ENCODE measurements around the gene RAB40B. TPM values are rescaled to one million over a fixed set of nuclear protein-coding genes. Genes with fewer than 3 reads are reported as not detected.

RAB40B gene
- total and polyA plus RNA-seq, 2 donors (not counting 1 experiment from before 2014, with no cell fraction given): 4.7 to 8.0 TPM

DNA sequence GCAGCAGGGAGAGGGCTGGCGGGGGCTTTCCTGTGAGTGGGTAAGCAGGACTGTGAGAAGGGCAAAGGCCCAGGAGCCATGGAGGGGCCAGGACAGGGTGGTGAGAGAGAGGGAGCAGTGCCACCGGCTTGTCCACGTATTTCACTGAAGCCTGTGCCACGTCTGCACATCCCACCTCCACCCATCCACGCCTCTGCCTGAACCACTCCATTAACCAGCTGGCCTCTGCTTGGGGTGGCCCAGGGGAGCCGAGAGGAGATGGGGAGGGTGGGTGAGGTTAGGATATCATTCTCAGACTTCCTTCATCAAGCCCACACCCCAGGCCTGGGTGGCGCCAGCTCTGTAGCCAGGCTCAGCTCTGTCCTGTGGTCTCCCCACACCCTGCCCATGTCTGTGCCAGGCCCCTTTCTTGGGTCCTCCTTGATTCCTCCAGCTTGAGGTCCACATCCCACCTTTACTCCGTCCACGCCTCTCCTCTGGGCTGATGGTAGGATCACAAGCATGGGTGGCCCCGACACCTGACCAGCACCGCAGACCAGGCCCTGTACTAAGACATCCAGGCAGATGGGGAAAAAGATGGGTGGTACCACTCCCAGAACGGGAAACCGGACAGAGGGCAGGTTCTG is 33.7 kb upstream of the RAB40B start:
- WGBS (ENCODE audit: insufficient coverage): 90% methylated on average over 8 of the region's 13 CpGs
- peaks cover 3% of the 10 kb centered on the region for H3K9me3 Mint-ChIP-seq (ENCODE audit: insufficient read depth)
- H3K27ac Mint-ChIP-seq: no peak overlapping the region
- H3K27me3 ChIP-seq (replicated peaks in 1 of 4; ENCODE audit: control extremely low read depth in 1 of 4, control insufficient read depth in 3 of 4, insufficient read depth in 4 of 4, low read length in 3 of 4): peaks cover 0 to 8% (median 3%) of the 10 kb centered on the region in 4 experiments
- H3K4me1 Mint-ChIP-seq: peaks cover 4% of the 10 kb centered on the region
- ATAC-seq (ENCODE audit: low read depth) (no peak), DNase-seq (no peak)
- no peaks in the 10 kb centered on the region for H3K27me3 Mint-ChIP-seq
- no peak overlapping the region for H3K4me3 Mint-ChIP-seq
- H3K4me3 ChIP-seq (ENCODE audit: control extremely low read depth in 1 of 5, extremely low read depth in 1 of 5, insufficient read depth in 1 of 5, low read depth in 2 of 5, low read length in 4 of 5): no peak overlapping the region
- no peak overlapping the region for H3K4me2 ChIP-seq (replicated peaks; ENCODE audit: low read depth, low read length, poor library complexity, severe bottlenecking)
- no peaks in the 10 kb centered on the region for H3K79me2 ChIP-seq (ENCODE audit: control insufficient read depth, insufficient read depth, low read length)
- POLR2A ChIA-PET: no interaction called here
- intact Hi-C loops (cut with micrococcal nuclease): no loop called here
- H2AFZ ChIP-seq (ENCODE audit: insufficient read depth, low read depth, low read length, poor library complexity, severe bottlenecking): no peak overlapping the region
- peaks cover 6 to 7% of the 10 kb centered on the region in 2 donors for H3K4me1 ChIP-seq (ENCODE audit: control insufficient read depth in 2 of 2, insufficient read depth in 2 of 2, low read length in 2 of 2)
- CTCF ChIA-PET: no interaction called here
- peaks cover 1 to 26% (median 12%) of the 10 kb centered on the region in 3 donors for H3K9me3 ChIP-seq (ENCODE audit: control extremely low read depth in 1 of 3, control insufficient read depth in 2 of 3, insufficient read depth in 1 of 3, low read length in 2 of 3)
- peaks cover 4 to 13% of the 10 kb centered on the region in 2 experiments for H3K36me3 ChIP-seq (replicated peaks in 1 of 2; ENCODE audit: control extremely low read depth in 1 of 2, control insufficient read depth in 1 of 2, extremely low read depth in 1 of 2, insufficient read depth in 2 of 2, low read length in 1 of 2)
- no peak overlapping the region for H3K9ac ChIP-seq (ENCODE audit: low read length)
- H4K20me1 ChIP-seq (ENCODE audit: control insufficient read depth, insufficient read depth, low read length, poor library complexity, severe bottlenecking): no peaks in the 10 kb centered on the region
- TF ChIP-seq, protein P1, sequence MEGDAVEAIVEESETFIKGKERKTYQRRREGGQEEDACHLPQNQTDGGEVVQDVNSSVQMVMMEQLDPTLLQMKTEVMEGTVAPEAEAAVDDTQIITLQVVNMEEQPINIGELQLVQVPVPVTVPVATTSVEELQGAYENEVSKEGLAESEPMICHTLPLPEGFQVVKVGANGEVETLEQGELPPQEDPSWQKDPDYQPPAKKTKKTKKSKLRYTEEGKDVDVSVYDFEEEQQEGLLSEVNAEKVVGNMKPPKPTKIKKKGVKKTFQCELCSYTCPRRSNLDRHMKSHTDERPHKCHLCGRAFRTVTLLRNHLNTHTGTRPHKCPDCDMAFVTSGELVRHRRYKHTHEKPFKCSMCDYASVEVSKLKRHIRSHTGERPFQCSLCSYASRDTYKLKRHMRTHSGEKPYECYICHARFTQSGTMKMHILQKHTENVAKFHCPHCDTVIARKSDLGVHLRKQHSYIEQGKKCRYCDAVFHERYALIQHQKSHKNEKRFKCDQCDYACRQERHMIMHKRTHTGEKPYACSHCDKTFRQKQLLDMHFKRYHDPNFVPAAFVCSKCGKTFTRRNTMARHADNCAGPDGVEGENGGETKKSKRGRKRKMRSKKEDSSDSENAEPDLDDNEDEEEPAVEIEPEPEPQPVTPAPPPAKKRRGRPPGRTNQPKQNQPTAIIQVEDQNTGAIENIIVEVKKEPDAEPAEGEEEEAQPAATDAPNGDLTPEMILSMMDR (IDR thresholded peaks at IDR 0.05): no peak
- no peak for TF ChIP-seq EZH2 (IDR thresholded peaks at IDR 0.05; ENCODE audit: borderline replicate concordance, insufficient read depth, low read depth, low read length, poor library complexity, severe bottlenecking)
- H3K27ac ChIP-seq (ENCODE audit: low read length in 2 of 2): no peak overlapping the region

DNA sequence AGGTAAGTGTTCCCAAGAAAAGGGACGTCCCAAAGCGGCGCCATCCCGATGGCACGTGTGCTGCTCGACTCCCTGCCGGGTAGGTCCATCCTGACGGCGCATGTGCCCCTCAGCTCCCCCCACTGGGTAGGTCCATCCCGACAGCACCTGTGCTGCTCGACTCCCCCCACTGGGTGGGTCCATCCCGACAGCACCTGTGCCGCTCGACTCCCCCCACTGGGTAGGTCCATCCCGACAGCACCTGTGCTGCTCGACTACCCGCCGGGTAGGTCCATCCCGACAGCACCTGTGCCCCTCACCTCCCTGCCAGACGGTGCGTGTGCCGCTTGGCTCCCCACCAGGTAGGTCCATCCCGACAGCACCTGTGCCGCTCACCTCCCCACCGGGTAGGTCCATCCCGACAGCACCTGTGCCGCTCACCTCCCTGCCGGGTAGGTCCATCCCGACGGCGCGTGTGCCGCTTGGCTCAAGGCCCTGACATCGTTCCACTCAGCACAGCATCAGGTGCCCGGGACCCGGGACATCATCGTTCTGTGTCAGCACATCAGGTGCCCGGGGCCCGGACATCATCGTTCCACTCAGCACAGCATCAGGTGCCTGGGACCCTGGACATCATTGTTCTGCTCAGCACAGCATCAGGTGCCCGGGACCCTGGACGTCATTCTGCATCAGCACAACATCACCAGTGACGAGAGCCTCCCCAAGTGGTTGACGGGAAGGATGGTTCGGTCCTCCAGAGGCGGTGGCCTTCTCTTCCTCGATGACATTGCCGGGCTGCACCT is 31.2 kb upstream of the RAB40B start:
- POLR2A ChIA-PET: no interaction called here
- no peaks in the 10 kb centered on the region for H3K27me3 Mint-ChIP-seq

More for the DNA sequence above, 31.2 kb upstream of the RAB40B start:
- ATAC-seq (ENCODE audit: low read depth) (no peak), DNase-seq (no peak)
- WGBS (ENCODE audit: insufficient coverage): 90% methylated on average over 47 of the region's 48 CpGs
- Histone ChIP-seq H3K4me3 (ENCODE audit: control extremely low read depth in 1 of 5, extremely low read depth in 1 of 5, insufficient read depth in 1 of 5, low read depth in 2 of 5, low read length in 4 of 5) (no peak overlapping the region), H3K27ac (ENCODE audit: low read length in 2 of 2) (no peak overlapping the region), H4K20me1 (ENCODE audit: control insufficient read depth, insufficient read depth, low read length, poor library complexity, severe bottlenecking) (no peaks in the 10 kb centered on the region), H3K9ac (ENCODE audit: low read length) (no peak overlapping the region), H3K79me2 (ENCODE audit: control insufficient read depth, insufficient read depth, low read length) (no peaks in the 10 kb centered on the region), H3K4me2 (replicated peaks; ENCODE audit: low read depth, low read length, poor library complexity, severe bottlenecking) (no peak overlapping the region), H3K27me3 (replicated peaks in 1 of 4; ENCODE audit: control extremely low read depth in 1 of 4, control insufficient read depth in 3 of 4, insufficient read depth in 4 of 4, low read length in 3 of 4) (no peaks in the 10 kb centered on the region), H3K36me3 (replicated peaks in 1 of 2; ENCODE audit: control extremely low read depth in 1 of 2, control insufficient read depth in 1 of 2, extremely low read depth in 1 of 2, insufficient read depth in 2 of 2, low read length in 1 of 2) (peaks cover 4 to 21% of the 10 kb centered on the region in 2 experiments), H3K9me3 (ENCODE audit: control extremely low read depth in 1 of 3, control insufficient read depth in 2 of 3, insufficient read depth in 1 of 3, low read length in 2 of 3) (peaks cover 1 to 21% (median 12%) of the 10 kb centered on the region in 3 donors), H3K4me1 (ENCODE audit: control insufficient read depth in 2 of 2, insufficient read depth in 2 of 2, low read length in 2 of 2) (no peaks in the 10 kb centered on the region), H2AFZ (ENCODE audit: insufficient read depth, low read depth, low read length, poor library complexity, severe bottlenecking) (no peak overlapping the region)
- intact Hi-C loops (cut with micrococcal nuclease): no loop called here
- CTCF ChIA-PET: no interaction called here
- Mint-ChIP-seq H3K9me3 (ENCODE audit: insufficient read depth) (peaks cover 3% of the 10 kb centered on the region), H3K4me1 (no peaks in the 10 kb centered on the region), H3K27ac (no peak overlapping the region), H3K4me3 (no peak overlapping the region)
- TF ChIP-seq, protein P1 (IDR thresholded peaks at IDR 0.05): no peak
- no peak for TF ChIP-seq EZH2 (IDR thresholded peaks at IDR 0.05; ENCODE audit: borderline replicate concordance, insufficient read depth, low read depth, low read length, poor library complexity, severe bottlenecking)

Data from B cell (primary cell).